Cardiac septum (tissue), 1 donor: ENCODE results near the gene BCL2L11. TPM values are rescaled to one million over a fixed set of nuclear protein-coding genes. Genes with fewer than 3 reads are reported as not detected.

ENCODE experiments used
- DNase-seq: peaks from one replicate; pipeline ENCODE4 v3.0.0-alpha.2; 2020; ENCODE audit warnings: low spot score
- intact Hi-C: fragments of 100-400 bp; cut with DNase I; formaldehyde crosslinking; loops from one replicate; pipeline ENCODE4 v1.14.0; 2022
- total RNA-seq: library from RNA; stranded (reverse); fragmentation: NEBNext Ultra II Directional; extraction: Animal tissue kit (Norgen Biotek cat#: 25700); gene quantifications from one replicate; pipeline ENCODE4 v1.2.1, GENCODE V29; 2021
- donor health status: DM: no; HTN: no; CAD: no.

Gene BCL2L11
- total RNA-seq, 1 donor from 2014 or later = 5.2 TPM

GRCh38 chr2:111184725-111185310 lies 64.1 kb downstream of the BCL2L11 start:
- no peak for DNase-seq
- intact Hi-C loops = no loop called here

GRCh38 chr2:111185361-111186022 lies 64.8 kb downstream of the BCL2L11 start:
- DNase-seq = no peak
- intact Hi-C loops = no loop called here

- intact Hi-C loops = no loop called here
Measured at GRCh38 chr2:111186121-111186715, 65.5 kb downstream of the BCL2L11 start.

GRCh38 chr2:111186933-111187332 lies 66.2 kb downstream of the BCL2L11 start:
- no peak for DNase-seq
- intact Hi-C loops = no loop called here

More at GRCh38 chr2:111186121-111186715, 65.5 kb downstream of the BCL2L11 start:
- no peak for DNase-seq

GRCh38 chr2:111188681-111189080 lies 68.0 kb downstream of the BCL2L11 start:
- intact Hi-C loops = no loop called here
- DNase-seq = no peak

GRCh38 chr2:111189106-111189505 lies 68.4 kb downstream of the BCL2L11 start:
- no peak for DNase-seq
- intact Hi-C loops = no loop called here

GRCh38 chr2:111190816-111191540 lies 70.3 kb downstream of the BCL2L11 start:
- intact Hi-C loops = no loop called here
- DNase-seq = no peak

GRCh38 chr2:111191877-111192276 lies 71.2 kb downstream of the BCL2L11 start:
- DNase-seq = no peak
- intact Hi-C loops = no loop called here

- intact Hi-C loops = no loop called here
Measured at GRCh38 chr2:111192776-111193368, 72.2 kb downstream of the BCL2L11 start.

GRCh38 chr2:111194835-111195621 lies 74.3 kb downstream of the BCL2L11 start:
- DNase-seq = no peak
- intact Hi-C loops = no loop called here

More at GRCh38 chr2:111192776-111193368, 72.2 kb downstream of the BCL2L11 start:
- no peak for DNase-seq

- no peak for DNase-seq
- intact Hi-C loops = no loop called here
Measured at GRCh38 chr2:111196435-111196834, 75.7 kb downstream of the BCL2L11 start.

- DNase-seq = no peak
- intact Hi-C loops = no loop called here
Measured at GRCh38 chr2:111198701-111199100, 78.0 kb downstream of the BCL2L11 start.

GRCh38 chr2:111199840-111200239 lies 79.1 kb downstream of the BCL2L11 start:
- intact Hi-C loops = no loop called here
- no peak for DNase-seq

GRCh38 chr2:111200333-111200881 lies 79.7 kb downstream of the BCL2L11 start:
- DNase-seq = no peak
- intact Hi-C loops = no loop called here

- intact Hi-C loops = no loop called here
- DNase-seq = no peak
Measured at GRCh38 chr2:111201214-111201613, 80.5 kb downstream of the BCL2L11 start.

GRCh38 chr2:111202266-111203040 lies 81.7 kb downstream of the BCL2L11 start:
- intact Hi-C loops = no loop called here
- DNase-seq = no peak

- DNase-seq = no peak
- intact Hi-C loops = no loop called here
Measured at GRCh38 chr2:111204706-111205105, 84.0 kb downstream of the BCL2L11 start.

GRCh38 chr2:111205774-111206173 lies 85.1 kb downstream of the BCL2L11 start:
- intact Hi-C loops = no loop called here
- no peak for DNase-seq
